SK-N-SH (cell line): ENCODE data around the gene TSPAN14. TPM values are rescaled to one million over a fixed set of nuclear protein-coding genes. Genes with fewer than 3 reads are reported as not detected.

Experiments
- CTCF ChIA-PET: fragments of 300-600, 350-600 bp; formaldehyde crosslinking; extraction: SDS; loops from one replicate; lab custom pipeline; 2021; lab: Yijun Ruan, JAX
- POLR2A ChIA-PET: fragments of 350-600 bp; sonication (Branson Sonifier 250); formaldehyde crosslinking; extraction: SDS; loops from one replicate; lab custom pipeline; 2020; ENCODE audit warnings: antibody characterized with exemption, inconsistent platforms; lab: Yijun Ruan, JAX
- DNase-seq: peaks from one replicate; pipeline ENCODE4 v3.0.0; 2012
- H2AFZ ChIP-seq: fragments of 200-600 bp; sonication (generic); 2 replicates; pipeline ENCODE4 v1.8.1; 2016; ENCODE audit warnings: antibody characterized with exemption, mild to moderate bottlenecking, low read depth
- H3F3A ChIP-seq: fragments of 200-600 bp; sonication (generic); replicated peaks from 2 replicates; pipeline ENCODE3; 2016; ENCODE audit warnings: antibody characterized with exemption, mild to moderate bottlenecking; ENCODE audit not compliant: insufficient read depth
- H3K27ac ChIP-seq, 2 experiments: fragments of 200-500 bp in 1 of 2; fragments of 200-600 bp in 1 of 2; sonication (Bioruptor generic) in 1 of 2; sonication (generic), shearing (Covaris generic) in 1 of 2; 2 replicates each; pipeline versions ENCODE4 v1.5.1 to v1.6.1; 2014 to 2016; ENCODE audit warnings: low read depth in 2 of 2, inconsistent platforms in 1 of 2, low read length in 1 of 2, mild to moderate bottlenecking in 1 of 2, mixed read lengths in 1 of 2
- H3K27me3 ChIP-seq: fragments of 200-600 bp; sonication (generic), shearing (Covaris generic); 2 replicates; pipeline ENCODE4 v1.6.1; 2016; ENCODE audit warnings: mixed run types; ENCODE audit not compliant: insufficient read depth
- H3K36me3 ChIP-seq, 2 experiments: fragments of 200-500 bp in 1 of 2; fragments of 200-600 bp in 1 of 2; sonication (Bioruptor generic) in 1 of 2; sonication (generic) in 1 of 2; replicated peaks in 1 of 2; 2 replicates each; pipeline versions ENCODE3 to v1.5.1; 2014 to 2016; ENCODE audit warnings: low read length in 1 of 2, mild to moderate bottlenecking in 1 of 2; ENCODE audit not compliant: insufficient read depth in 2 of 2, control insufficient read depth in 1 of 2
- H3K4me1 ChIP-seq, 2 experiments: fragments of 200-500 bp in 1 of 2; fragments of 200-600 bp in 1 of 2; sonication (Bioruptor generic) in 1 of 2; sonication (generic), shearing (Covaris generic) in 1 of 2; 2 replicates each; pipeline versions ENCODE4 v1.5.1 to v1.6.1; 2014 to 2016; ENCODE audit warnings: low read depth in 1 of 2, low read length in 1 of 2, mixed run types in 1 of 2; ENCODE audit not compliant: insufficient read depth in 2 of 2, control insufficient read depth in 1 of 2
- H3K4me2 ChIP-seq: fragments of 200-600 bp; sonication (generic), shearing (Covaris generic); 2 replicates; pipeline ENCODE4 v1.6.1; 2017; ENCODE audit warnings: mixed run types
- H3K4me3 ChIP-seq, 2 experiments: fragments of 200-500 bp in 1 of 2; fragments of 200-600 bp in 1 of 2; sonication (Bioruptor generic) in 1 of 2; sonication (generic), shearing (Covaris generic) in 1 of 2; 2 replicates each; pipeline versions ENCODE4 v1.5.1 to v1.8.1; 2014 to 2016; ENCODE audit warnings: low read depth in 2 of 2, inconsistent platforms in 1 of 2, low read length in 1 of 2, mild to moderate bottlenecking in 1 of 2, mixed read lengths in 1 of 2, moderate library complexity in 1 of 2
- H3K79me2 ChIP-seq: fragments of 200-600 bp; sonication (generic); 2 replicates; pipeline ENCODE4 v1.8.1; 2017; ENCODE audit warnings: mild to moderate bottlenecking; ENCODE audit not compliant: insufficient read depth
- H3K9ac ChIP-seq: fragments of 200-600 bp; sonication (generic); 2 replicates; pipeline ENCODE4 v1.6.1; 2017; ENCODE audit warnings: mixed run types
- H3K9me2 ChIP-seq: fragments of 200-600 bp; sonication (generic); 2 replicates; pipeline ENCODE4 v1.6.1; 2017; ENCODE audit warnings: mixed run types
- H3K9me3 ChIP-seq: fragments of 200-600 bp; sonication (generic); 2 replicates; pipeline ENCODE4 v1.6.1; 2017; ENCODE audit warnings: mixed run types, mild to moderate bottlenecking, moderate library complexity
- H4K20me1 ChIP-seq: fragments of 200-600 bp; sonication (generic); 2 replicates; pipeline ENCODE4 v1.6.1; 2017; ENCODE audit warnings: mild to moderate bottlenecking, mixed run types; ENCODE audit not compliant: insufficient read depth
- CHD2 ChIP-seq: fragments of 150-350 bp; IDR thresholded peaks from 2 replicates; pipeline ENCODE4 v1.6.1; 2018; ENCODE audit warnings: low read length; ENCODE audit not compliant: partially characterized antibody
- ELF1 ChIP-seq: IDR thresholded peaks from 2 replicates; pipeline ENCODE4 v1.4.0; 2012
- EP300 ChIP-seq, 2 experiments: IDR thresholded peaks; 2 replicates each; pipeline versions ENCODE4 v1.4.0 to v1.6.1; 2012; ENCODE audit warnings: borderline replicate concordance in 1 of 2, low read depth in 1 of 2, low read length in 1 of 2
- EZH2phosphoT487 ChIP-seq: fragments of 200-600 bp; sonication (generic); IDR thresholded peaks from 2 replicates; pipeline ENCODE4 v1.6.1; 2017; ENCODE audit warnings: low read depth, mixed run types, mild to moderate bottlenecking, antibody characterized with exemption, moderate library complexity, borderline replicate concordance
- FOSL2 ChIP-seq: IDR thresholded peaks from 2 replicates; pipeline ENCODE4 v1.4.0; 2012; ENCODE audit warnings: low read depth, mild to moderate bottlenecking, moderate library complexity, borderline replicate concordance
- GATA2 ChIP-seq: sonication (generic); formaldehyde crosslinking; IDR thresholded peaks from 2 replicates; pipeline ENCODE4 v1.5.0; 2020; ENCODE audit warnings: mild to moderate bottlenecking, missing genetic modification reagents
- IRF3 ChIP-seq: fragments of 150-350 bp; IDR thresholded peaks from 2 replicates; pipeline ENCODE4 v1.6.1; 2016; ENCODE audit warnings: mild to moderate bottlenecking, low read depth, low read length
- JUND ChIP-seq: IDR thresholded peaks from 2 replicates; pipeline ENCODE4 v1.4.0; 2012
- MEF2A ChIP-seq: IDR thresholded peaks from 2 replicates; pipeline ENCODE4 v1.4.0; 2012; ENCODE audit warnings: low read depth, borderline replicate concordance
- MXI1 ChIP-seq: IDR thresholded peaks from 2 replicates; pipeline ENCODE4 v1.6.1; 2012; ENCODE audit warnings: mild to moderate bottlenecking, low read depth, low read length, improper control_type of control experiment
- RAD21 ChIP-seq: IDR thresholded peaks from 2 replicates; pipeline ENCODE4 v1.6.1; 2012; ENCODE audit warnings: mild to moderate bottlenecking, low read length
- RFX5 ChIP-seq: IDR thresholded peaks from 2 replicates; pipeline ENCODE4 v1.6.1; 2012; ENCODE audit warnings: mild to moderate bottlenecking, improper control_type of control experiment, low read length
- RXRA ChIP-seq: IDR thresholded peaks from 2 replicates; pipeline ENCODE4 v1.4.0; 2012; ENCODE audit warnings: low read depth, mild to moderate bottlenecking, borderline replicate concordance
- SIN3A ChIP-seq: IDR thresholded peaks from 2 replicates; pipeline ENCODE4 v1.6.1; 2012; ENCODE audit warnings: low read depth, mild to moderate bottlenecking, low read length, moderate library complexity, borderline replicate concordance
- TAF1 ChIP-seq: IDR thresholded peaks from 2 replicates; pipeline ENCODE4 v1.6.1; 2012; ENCODE audit warnings: low read depth, mild to moderate bottlenecking, low read length, moderate library complexity, borderline replicate concordance
- TEAD4 ChIP-seq: IDR thresholded peaks from 2 replicates; pipeline ENCODE4 v1.4.0; 2012; ENCODE audit warnings: mild to moderate bottlenecking, borderline replicate concordance; ENCODE audit not compliant: insufficient read depth
- YY1 ChIP-seq: IDR thresholded peaks from 2 replicates; pipeline ENCODE4 v1.4.0; 2012; ENCODE audit warnings: low read depth, mild to moderate bottlenecking
- ZBTB33 ChIP-seq: IDR thresholded peaks from 2 replicates; pipeline ENCODE4 v1.4.0; 2012; ENCODE audit warnings: low read depth, borderline replicate concordance
- WGBS: methylation state at CpG from one replicate; pipeline ENCODE4 v1.1.6; 2017; ENCODE audit warnings: low lambda C conversion rate; 5-methylcytosine and 5-hydroxymethylcytosine counted together
- polyA plus RNA-seq, 3 experiments: library from polyadenylated mRNA; depleted of rRNA; stranded (reverse); fragments of >200 nt; gene quantifications; 2 replicates each; pipeline ENCODE4 v1.2.3, GENCODE V29; 2012

Gene TSPAN14
- polyA plus RNA-seq, 1 of the 3 experiments (the other 2 are of a cell fraction) = 78.1 TPM

- H3K9ac ChIP-seq = no peak overlapping the region
- no peaks in the 10 kb centered on the region for H4K20me1 ChIP-seq
- POLR2A ChIA-PET = interaction anchor here (0.5 kb wide), 1 partner anchor 43 kb away, joined by 3 read pairs; no protein-coding TSS in a partner anchor
- no peaks in the 10 kb centered on the region for H3F3A ChIP-seq
- no peaks in the 10 kb centered on the region for H3K9me3 ChIP-seq
- DNase-seq = no peak
- H2AFZ ChIP-seq = no peak overlapping the region
- no peaks in the 10 kb centered on the region for H3K9me2 ChIP-seq
- H3K4me3 ChIP-seq = no peak overlapping the region
- H3K4me2 ChIP-seq = no peak overlapping the region
- no peaks in the 10 kb centered on the region for H3K27me3 ChIP-seq
- 82% methylated on average over 2 of the region's 2 CpGs for WGBS
- no peak overlapping the region for H3K27ac ChIP-seq
- peaks cover 0 to 26% of the 10 kb centered on the region in 2 experiments for H3K36me3 ChIP-seq
- H3K4me1 ChIP-seq = peaks cover 0 to 4% of the 10 kb centered on the region in 2 experiments; a peak in 1 of 4 replicates
- CTCF ChIA-PET = interaction anchor here (1.2 to 3.5 kb wide), 4 partner anchors 14 to 111 kb away, joined by 3 to 15 read pairs (median 4); no protein-coding TSS in a partner anchor
- TF ChIP-seq JUND (no peak), TAF1 (no peak), MEF2A (no peak), RFX5 (no peak), EZH2phosphoT487 (no peak), RAD21 (no peak), EP300 (IDR thresholded peaks at IDR 0.05; ENCODE audit: borderline replicate concordance in 1 of 2, low read depth in 1 of 2, low read length in 1 of 2) (no peak), YY1 (no peak), ELF1 (no peak), SIN3A (no peak), CHD2 (no peak), FOSL2 (no peak), IRF3 (no peak), MXI1 (no peak)
- TF ChIP-seq, all 33 proteins: peak for 0
- no peaks in the 10 kb centered on the region for H3K79me2 ChIP-seq
Measured at GRCh38 chr10:80425901-80426300, 28.2 kb upstream of the TSPAN14 start.

- Histone ChIP-seq H4K20me1 (no peaks in the 10 kb centered on the region), H3K4me3 (no peak overlapping the region), H3K4me2 (no peak overlapping the region), H3K79me2 (no peaks in the 10 kb centered on the region), H3K36me3 (peaks cover 5 to 22% of the 10 kb centered on the region in 2 experiments), H3K4me1 (peaks cover 0 to 2% of the 10 kb centered on the region in 2 experiments; a peak in 1 of 4 replicates), H3K9me3 (no peaks in the 10 kb centered on the region), H3K9me2 (no peaks in the 10 kb centered on the region), H3K27ac (no peak overlapping the region), H3K9ac (no peak overlapping the region), H2AFZ (no peak overlapping the region), H3F3A (no peaks in the 10 kb centered on the region), H3K27me3 (no peaks in the 10 kb centered on the region)
- no peak for DNase-seq
- CTCF ChIA-PET = interaction anchor here (3.5 kb wide), 1 partner anchor 17 kb away, joined by 15 read pairs; no protein-coding TSS in a partner anchor
- 89% methylated on average over 2 of the region's 2 CpGs for WGBS
- TF ChIP-seq RXRA = no peak
- no peak for TF ChIP-seq FOSL2
- no peak for TF ChIP-seq ZBTB33
- TF ChIP-seq GATA2 (CRISPR knock-in tag) = no peak
- no peak for TF ChIP-seq TEAD4
- TF ChIP-seq TAF1 = no peak
- TF ChIP-seq EP300 (IDR thresholded peaks at IDR 0.05; ENCODE audit: borderline replicate concordance in 1 of 2, low read depth in 1 of 2, low read length in 1 of 2) = no peak
- TF ChIP-seq CHD2 = no peak
- no peak for TF ChIP-seq MXI1
- no peak for TF ChIP-seq SIN3A
- POLR2A ChIA-PET = no interaction called here
Measured at GRCh38 chr10:80427541-80427940, 26.6 kb upstream of the TSPAN14 start.
